ENCODE data around the gene DOCK10. TPM values are rescaled to one million over a fixed set of nuclear protein-coding genes. Genes with fewer than 3 reads are reported as not detected.

The DOCK10 gene
- total and polyA plus RNA-seq, 2 donors (not counting 1 experiment from before 2014, with no cell fraction given): 20.8 to 26.3 TPM

- no peak overlapping the region for H3K4me2 ChIP-seq (ENCODE audit: extremely low read depth, insufficient read depth, low read length)
- H2AFZ ChIP-seq (ENCODE audit: low read length): no peak overlapping the region
- H3K9ac ChIP-seq (ENCODE audit: insufficient read depth, low read length): no peak overlapping the region
- peaks cover 4% of the 10 kb centered on the region for H3K79me2 ChIP-seq (ENCODE audit: control insufficient read depth, insufficient read depth, low read length)
- DNase-seq (ENCODE audit: low read depth in 2 of 2): peak in 1 of 2 donors; percentile 58
- H4K20me1 ChIP-seq (ENCODE audit: control insufficient read depth, extremely low read depth, insufficient read depth, low read length): no peaks in the 10 kb centered on the region
- peaks cover 5% of the 10 kb centered on the region for H3K4me1 ChIP-seq (ENCODE audit: control insufficient read depth, extremely low read depth, insufficient read depth, low read length)
- H3K4me3 ChIP-seq (replicated peaks in 1 of 4; ENCODE audit: control extremely low read depth in 1 of 4, insufficient read depth in 1 of 4, low read depth in 3 of 4, low read length in 4 of 4): no peak overlapping the region
- no peaks in the 10 kb centered on the region for H3K27me3 ChIP-seq (ENCODE audit: control insufficient read depth, insufficient read depth, low read length)
- TF ChIP-seq CTCF (conservative IDR thresholded peaks at IDR 0.05 in 1 of 2, IDR thresholded peaks at IDR 0.05 in 1 of 2; ENCODE audit: low read depth in 1 of 2, low read length in 2 of 2): no peak
- no peak for TF ChIP-seq EZH2 (IDR thresholded peaks at IDR 0.05; ENCODE audit: low read length, missing control alignments)
- no peaks in the 10 kb centered on the region for H3K9me3 ChIP-seq (ENCODE audit: control insufficient read depth, insufficient read depth, low read depth, low read length)
- H3K36me3 ChIP-seq (ENCODE audit: control insufficient read depth, insufficient read depth, low read length): no peaks in the 10 kb centered on the region
- no peak overlapping the region for H3K27ac ChIP-seq (ENCODE audit: insufficient read depth, low read length)
These were observed 42.5 kb downstream of the DOCK10 start for GRCh38 chr2:224999754-225000153.

DNA sequence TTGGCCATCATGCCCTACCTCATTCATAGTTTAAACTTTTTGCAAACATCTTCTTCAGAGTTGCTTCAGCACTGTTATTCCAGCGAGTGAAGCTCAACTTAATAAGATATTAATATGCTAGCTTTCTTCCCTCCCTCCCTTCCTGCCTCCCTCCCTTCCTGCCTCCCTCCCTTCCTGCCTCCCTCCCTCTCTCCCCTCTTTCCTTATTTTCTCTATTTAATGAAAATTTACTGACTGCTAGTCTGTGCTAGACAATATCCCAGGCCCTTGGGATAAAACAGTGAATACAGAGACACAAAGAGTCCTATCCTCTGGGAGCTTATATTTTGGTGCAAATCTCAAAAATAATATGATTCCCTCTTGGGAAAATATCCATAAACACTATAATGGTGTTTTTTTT lies 42.9 kb downstream of the DOCK10 start:
- DNase-seq (ENCODE audit: low read depth in 2 of 2): no peak
- TF ChIP-seq CTCF (conservative IDR thresholded peaks at IDR 0.05 in 1 of 2, IDR thresholded peaks at IDR 0.05 in 1 of 2; ENCODE audit: low read depth in 1 of 2, low read length in 2 of 2) (no peak), EZH2 (IDR thresholded peaks at IDR 0.05; ENCODE audit: low read length, missing control alignments) (no peak)
- Histone ChIP-seq H3K27me3 (ENCODE audit: control insufficient read depth, insufficient read depth, low read length) (no peaks in the 10 kb centered on the region), H3K27ac (ENCODE audit: insufficient read depth, low read length) (no peak overlapping the region), H3K4me2 (ENCODE audit: extremely low read depth, insufficient read depth, low read length) (no peak overlapping the region), H3K36me3 (ENCODE audit: control insufficient read depth, insufficient read depth, low read length) (no peaks in the 10 kb centered on the region), H3K4me1 (ENCODE audit: control insufficient read depth, extremely low read depth, insufficient read depth, low read length) (peaks cover 5% of the 10 kb centered on the region), H4K20me1 (ENCODE audit: control insufficient read depth, extremely low read depth, insufficient read depth, low read length) (no peaks in the 10 kb centered on the region), H3K4me3 (replicated peaks in 1 of 4; ENCODE audit: control extremely low read depth in 1 of 4, insufficient read depth in 1 of 4, low read depth in 3 of 4, low read length in 4 of 4) (no peak overlapping the region), H2AFZ (ENCODE audit: low read length) (no peak overlapping the region), H3K79me2 (ENCODE audit: control insufficient read depth, insufficient read depth, low read length) (peaks cover 4% of the 10 kb centered on the region), H3K9ac (ENCODE audit: insufficient read depth, low read length) (no peak overlapping the region), H3K9me3 (ENCODE audit: control insufficient read depth, insufficient read depth, low read depth, low read length) (no peaks in the 10 kb centered on the region)

DNA sequence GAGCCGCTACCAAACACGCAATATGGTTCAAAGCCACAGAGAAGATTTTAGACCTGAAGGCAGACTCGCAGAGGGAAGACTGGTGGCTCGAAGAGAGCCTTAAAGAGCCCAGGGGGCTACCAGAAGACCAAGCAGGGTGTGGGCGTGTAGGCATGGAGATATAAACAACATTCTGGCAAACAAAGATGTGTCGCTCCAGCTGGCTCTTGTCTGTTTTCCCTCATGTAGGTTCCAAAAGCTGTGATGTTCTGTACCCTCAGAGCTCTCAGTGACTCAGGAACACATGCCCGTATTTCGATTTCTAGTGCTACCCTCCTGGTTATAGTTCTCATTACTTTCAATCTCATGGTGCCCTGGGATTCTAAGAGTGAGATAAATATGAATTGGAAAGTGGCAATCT lies 44.5 kb downstream of the DOCK10 start:
- DNase-seq (ENCODE audit: low read depth in 2 of 2): peak; percentile 42 to 79
- peak overlapping the region; percentile 54 for H3K27ac ChIP-seq (ENCODE audit: insufficient read depth, low read length)

More for the DNA sequence above, 44.5 kb downstream of the DOCK10 start:
- TF ChIP-seq EZH2 (IDR thresholded peaks at IDR 0.05; ENCODE audit: low read length, missing control alignments) (no peak), CTCF (conservative IDR thresholded peaks at IDR 0.05 in 1 of 2, IDR thresholded peaks at IDR 0.05 in 1 of 2; ENCODE audit: low read depth in 1 of 2, low read length in 2 of 2) (no peak)
- H3K4me2 ChIP-seq (ENCODE audit: extremely low read depth, insufficient read depth, low read length): peak overlapping the region; percentile 56
- peak overlapping the region in 1 of 4 experiments; percentile 14 for H3K4me3 ChIP-seq (replicated peaks in 1 of 4; ENCODE audit: control extremely low read depth in 1 of 4, insufficient read depth in 1 of 4, low read depth in 3 of 4, low read length in 4 of 4)
- H3K9me3 ChIP-seq (ENCODE audit: control insufficient read depth, insufficient read depth, low read depth, low read length): no peaks in the 10 kb centered on the region
- no peaks in the 10 kb centered on the region for H3K27me3 ChIP-seq (ENCODE audit: control insufficient read depth, insufficient read depth, low read length)
- H3K36me3 ChIP-seq (ENCODE audit: control insufficient read depth, insufficient read depth, low read length): no peaks in the 10 kb centered on the region
- H4K20me1 ChIP-seq (ENCODE audit: control insufficient read depth, extremely low read depth, insufficient read depth, low read length): no peaks in the 10 kb centered on the region
- no peak overlapping the region for H2AFZ ChIP-seq (ENCODE audit: low read length)
- peaks cover 5% of the 10 kb centered on the region for H3K4me1 ChIP-seq (ENCODE audit: control insufficient read depth, extremely low read depth, insufficient read depth, low read length)
- H3K9ac ChIP-seq (ENCODE audit: insufficient read depth, low read length): no peak overlapping the region
- H3K79me2 ChIP-seq (ENCODE audit: control insufficient read depth, insufficient read depth, low read length): peaks cover 4% of the 10 kb centered on the region
